Liver (tissue), 9 donors: Measurements from ENCODE around the gene GHR. TPM values are rescaled to one million over a fixed set of nuclear protein-coding genes. Genes with fewer than 3 reads are reported as not detected.
A peak's percentile ranks its signal among the peaks of the same experiment; 100 is the strongest.

Experiments used
- DNase-seq: peaks from one replicate; pipeline ENCODE4 v3.0.0-alpha.2; 2017; ENCODE audit warnings: low spot score
- H3K27ac ChIP-seq, 2 donors: one replicate each; pipeline ENCODE4 v1.7.0; 2013; ENCODE audit warnings: inconsistent platforms in 2 of 2, low read length in 2 of 2, control low read depth in 1 of 2, low read depth in 1 of 2, mild to moderate bottlenecking in 1 of 2
- H3K27me3 ChIP-seq, 4 donors: one replicate each; pipeline versions ENCODE4 v1.6.1 to v1.7.0; 2013; ENCODE audit warnings: low read length in 3 of 4, inconsistent platforms in 1 of 4, mild to moderate bottlenecking in 1 of 4, moderate library complexity in 1 of 4; ENCODE audit not compliant: control insufficient read depth in 4 of 4, insufficient read depth in 4 of 4
- H3K36me3 ChIP-seq, 4 donors: one replicate each; pipeline versions ENCODE4 v1.6.1 to v1.7.0; 2013; ENCODE audit warnings: low read length in 3 of 4, mild to moderate bottlenecking in 3 of 4, low read depth in 1 of 4, moderate library complexity in 1 of 4; ENCODE audit not compliant: control insufficient read depth in 4 of 4, insufficient read depth in 3 of 4
- H3K4me1 ChIP-seq, 4 donors: one replicate each; pipeline versions ENCODE4 v1.6.1 to v1.7.0; 2013; ENCODE audit warnings: low read length in 3 of 4, mild to moderate bottlenecking in 3 of 4, moderate library complexity in 1 of 4; ENCODE audit not compliant: control insufficient read depth in 4 of 4, insufficient read depth in 4 of 4
- H3K4me3 ChIP-seq, 3 donors: one replicate each; pipeline versions ENCODE4 v1.6.1 to v1.7.0; 2013; ENCODE audit warnings: low read length in 3 of 3, control low read depth in 1 of 3, low read depth in 1 of 3, mild to moderate bottlenecking in 1 of 3
- H3K9ac ChIP-seq, 2 donors: one replicate each; pipeline ENCODE4 v1.7.0; 2013; ENCODE audit warnings: low read length in 2 of 2, mild to moderate bottlenecking in 2 of 2, moderate library complexity in 2 of 2, control low read depth in 1 of 2, low read depth in 1 of 2
- H3K9me3 ChIP-seq, 4 donors: one replicate each; pipeline versions ENCODE4 v1.6.1 to v1.7.0; 2013; ENCODE audit warnings: low read length in 3 of 4; ENCODE audit not compliant: control insufficient read depth in 4 of 4
- FOXA1 ChIP-seq: IDR thresholded peaks from 2 replicates; pipeline ENCODE4 v1.6.1; 2016; ENCODE audit warnings: antibody characterized with exemption
- FOXA2 ChIP-seq: IDR thresholded peaks from 2 replicates; pipeline ENCODE4 v1.6.1; 2016; ENCODE audit warnings: antibody characterized with exemption
- GABPA ChIP-seq, 2 donors: IDR thresholded peaks in 1 of 2; conservative IDR thresholded peaks in 1 of 2; 2 replicates each; pipeline ENCODE4 v1.6.1; 2016; ENCODE audit warnings: antibody characterized with exemption in 2 of 2, mild to moderate bottlenecking in 1 of 2, moderate library complexity in 1 of 2
- HNF4A ChIP-seq, 2 donors: conservative IDR thresholded peaks; 2 replicates each; pipeline ENCODE4 v1.6.1; 2016; ENCODE audit warnings: antibody characterized with exemption in 2 of 2, mild to moderate bottlenecking in 2 of 2
- HNF4G ChIP-seq: IDR thresholded peaks from 2 replicates; pipeline ENCODE4 v1.6.1; 2016; ENCODE audit warnings: antibody characterized with exemption
- MAX ChIP-seq: IDR thresholded peaks from 2 replicates; pipeline ENCODE4 v1.6.1; 2016; ENCODE audit warnings: antibody characterized with exemption
- RAD21 ChIP-seq, 2 donors: IDR thresholded peaks; 2 replicates each; pipeline ENCODE4 v1.6.1; 2016; ENCODE audit warnings: antibody characterized with exemption in 2 of 2, mild to moderate bottlenecking in 2 of 2
- TAF1 ChIP-seq: conservative IDR thresholded peaks from 2 replicates; pipeline ENCODE4 v1.6.1; 2016; ENCODE audit warnings: antibody characterized with exemption, mild to moderate bottlenecking
- YY1 ChIP-seq: IDR thresholded peaks from 2 replicates; pipeline ENCODE4 v1.6.1; 2016; ENCODE audit warnings: antibody characterized with exemption, mild to moderate bottlenecking
- ZBTB33 ChIP-seq: IDR thresholded peaks from 2 replicates; pipeline ENCODE4 v1.6.1; 2016; ENCODE audit warnings: antibody characterized with exemption
- WGBS: extraction: QIAGEN DNeasy Blood & Tissue Kit; methylation state at CpG from one replicate; pipeline ENCODE4 v1.1.7; 2013; 5-methylcytosine and 5-hydroxymethylcytosine counted together
- polyA plus RNA-seq, 2 donors: library from polyadenylated mRNA; stranded (reverse) in 1 of 2; unstranded in 1 of 2; fragments of 200-250 nt in 1 of 2; fragments of >200 nt in 1 of 2; fragmentation: Nextera tagmentation in 1 of 2; extraction: Ambion mirVana in 1 of 2; gene quantifications; one replicate each; pipeline versions ENCODE4 v1.2.1 to v1.2.3, GENCODE V29; 2013 to 2015
- total RNA-seq, 2 donors: library from RNA; depleted of rRNA; stranded (reverse); fragments of >200 nt; gene quantifications; one replicate each; pipeline ENCODE4 v1.2.3, GENCODE V29; 2014
- donor health status: healthy.
- donor health status: healthy.
- donor health status: healthy.
- donor health status: healthy.
- donor health status: healthy.

Gene GHR
- total and polyA plus RNA-seq, 4 donors, result 6.6 to 104 (median 20.9) TPM

GRCh38 chr5:42454216-42454995, 31.2 kb downstream of the GHR start:
- TF ChIP-seq GABPA (IDR thresholded peaks at IDR 0.05 in 1 of 2, conservative IDR thresholded peaks at IDR 0.05 in 1 of 2) (no peak), ZBTB33 (no peak), YY1 (no peak), FOXA1 (no peak)
- H3K9ac ChIP-seq, result no peak overlapping the region
- peaks cover 0 to 7% (median 4%) of the 10 kb centered on the region in 4 donors for H3K4me1 ChIP-seq
- peaks cover 0 to 2% (median 0%) of the 10 kb centered on the region in 4 donors for H3K36me3 ChIP-seq
- no peak overlapping the region for H3K4me3 ChIP-seq
- no peaks in the 10 kb centered on the region for H3K9me3 ChIP-seq
- H3K27me3 ChIP-seq, result no peaks in the 10 kb centered on the region
- no peak overlapping the region for H3K27ac ChIP-seq
- no peak for DNase-seq
- WGBS, result 81% methylated on average over 5 of the region's 5 CpGs

- Histone ChIP-seq H3K4me1 (peaks cover 5 to 21% (median 15%) of the 10 kb centered on the region in 4 donors), H3K27ac (peak overlapping the region; percentile 37 to 52), H3K9ac (no peak overlapping the region), H3K27me3 (no peaks in the 10 kb centered on the region), H3K36me3 (peaks cover 0 to 5% (median 0%) of the 10 kb centered on the region in 4 donors), H3K9me3 (no peaks in the 10 kb centered on the region), H3K4me3 (no peak overlapping the region)
- no peak for DNase-seq
- WGBS, result 24% methylated on average over 1 of the region's 1 CpG
- no peak for TF ChIP-seq YY1
- TF ChIP-seq FOXA1, result no peak
- TF ChIP-seq HNF4A (conservative IDR thresholded peaks at IDR 0.05), result peak; percentile 57 to 58
Observed at GRCh38 chr5:42461033-42461432, 37.8 kb downstream of the GHR start.

GRCh38 chr5:42461507-42461906, 38.3 kb downstream of the GHR start:
- H3K9me3 ChIP-seq, result no peaks in the 10 kb centered on the region
- DNase-seq, result no peak

GRCh38 chr5:42462083-42462482, 38.8 kb downstream of the GHR start:
- Histone ChIP-seq H3K36me3 (peaks cover 0 to 5% (median 0%) of the 10 kb centered on the region in 4 donors), H3K4me1 (peaks cover 5 to 21% (median 15%) of the 10 kb centered on the region in 4 donors), H3K9ac (no peak overlapping the region), H3K27me3 (no peaks in the 10 kb centered on the region), H3K9me3 (no peaks in the 10 kb centered on the region), H3K27ac (peak overlapping the region in 1 of 2 donors; percentile 37), H3K4me3 (no peak overlapping the region)
- no peak for TF ChIP-seq HNF4G
- TF ChIP-seq FOXA2, result no peak
- TF ChIP-seq TAF1, result no peak
- no peak for TF ChIP-seq RAD21 (IDR thresholded peaks at IDR 0.05)
- no peak for TF ChIP-seq HNF4A (conservative IDR thresholded peaks at IDR 0.05)
- 57% methylated on average over 2 of the region's 2 CpGs for WGBS
- no peak for DNase-seq

More at GRCh38 chr5:42461507-42461906, 38.3 kb downstream of the GHR start:
- H3K27me3 ChIP-seq, result no peaks in the 10 kb centered on the region
- TF ChIP-seq YY1 (peak; percentile 49), MAX (no peak)
- no peak overlapping the region for H3K9ac ChIP-seq
- peaks cover 5 to 21% (median 15%) of the 10 kb centered on the region in 4 donors for H3K4me1 ChIP-seq
- no peak overlapping the region for H3K4me3 ChIP-seq
- H3K36me3 ChIP-seq, result peaks cover 0 to 5% (median 0%) of the 10 kb centered on the region in 4 donors
- 43% methylated on average over 1 of the region's 1 CpG for WGBS
- peak overlapping the region; percentile 37 to 52 for H3K27ac ChIP-seq
